ENCODE results near the gene EMX2. TPM values are rescaled to one million over a fixed set of nuclear protein-coding genes. Genes with fewer than 3 reads are reported as not detected.

EMX2 gene
- total and polyA plus RNA-seq, 2 of the 13 experiments (the other 11 are each of a cell fraction or from before 2014, with no cell fraction given) = not detected

- H3K9me3 ChIP-seq (ENCODE audit: low read length) = no peaks in the 10 kb centered on the region
- no TSS peak for BruUV-seq (replicated peaks)
- H3K4me2 ChIP-seq (ENCODE audit: low read depth, low read length) = no peak overlapping the region
- intact Hi-C loops (cut with micrococcal nuclease; ENCODE audit: unreplicated experiment) = loop anchor here (5.0 kb wide), 1 partner anchor 570 kb away; no protein-coding TSS in a partner anchor
- no peaks in the 10 kb centered on the region for H3K79me2 ChIP-seq (ENCODE audit: insufficient read depth, low read length)
- H2AFZ ChIP-seq (ENCODE audit: low read length) = no peak overlapping the region
- H3K4me1 ChIP-seq (ENCODE audit: insufficient read depth, low read length) = 0 out of 2 replicates have a peak, but pooled peaks cover 17% of the 10 kb centered on the region
- WGBS (ENCODE audit: low lambda C conversion rate) = 7% methylated on average over 14 of the region's 40 CpGs
- H3K9ac ChIP-seq (ENCODE audit: insufficient read depth, low read depth, low read length) = no peak overlapping the region
- FAIRE-seq (no peak), ATAC-seq (peak; percentile 37), DNase-seq (ENCODE audit: low spot score) (no peak)
- POLR2A ChIA-PET = no interaction called here
- H3K27ac ChIP-seq (ENCODE audit: extremely low read length, insufficient read depth, low read length) = no peak overlapping the region
- in situ Hi-C loops (cut with HindIII; ENCODE audit: extremely low pct_ligation_motif_present, low pct_unique_long_range_greater_than_20kb) = loop anchor here (25.0 kb wide), 1 partner anchor 575 kb away; no protein-coding TSS in a partner anchor
- CTCF ChIA-PET (ENCODE audit: low intra/inter-chr PET ratio, low total read pairs) = interaction anchor here (1.1 to 2.3 kb wide), 3 partner anchors 702 to 887 kb away, joined by 4 to 19 read pairs (median 4); no protein-coding TSS in a partner anchor
- no peaks in the 10 kb centered on the region for H3K36me3 ChIP-seq (replicated peaks in 1 of 2; ENCODE audit: control insufficient read depth in 1 of 2, insufficient read depth in 2 of 2, low read length in 2 of 2)
- TF ChIP-seq CREB1 (IDR thresholded peaks at IDR 0.05) (no peak), CREB1 (CRISPR knock-in tag; IDR thresholded peaks at IDR 0.05) (no peak), ZNF138 (CRISPR knock-in tag; IDR thresholded peaks at IDR 0.05; ENCODE audit: low read depth) (no peak), MNT (IDR thresholded peaks at IDR 0.05) (no peak), RBFOX2 (IDR thresholded peaks at IDR 0.05; ENCODE audit: low read depth, low read length) (no peak), ZBTB20 (CRISPR knock-in tag; IDR thresholded peaks at IDR 0.05; ENCODE audit: borderline replicate concordance, low read depth) (no peak), SYNCRIP (IDR thresholded peaks at IDR 0.05; ENCODE audit: insufficient read depth, low read depth, low read length) (no peak), CCAR2 (optimal IDR thresholded peaks at IDR 0.05; ENCODE audit: low read depth, low read length) (no peak), LRRFIP1 (CRISPR knock-in tag; conservative IDR thresholded peaks at IDR 0.05) (no peak), CBX2 (IDR thresholded peaks at IDR 0.05; ENCODE audit: low read depth, low read length) (no peak), CBX2 (CRISPR knock-in tag; IDR thresholded peaks at IDR 0.05; ENCODE audit: low read depth) (no peak), ATRX (CRISPR knock-in tag; IDR thresholded peaks at IDR 0.05; ENCODE audit: borderline replicate concordance) (no peak), ZNF878 (CRISPR knock-in tag; IDR thresholded peaks at IDR 0.05) (no peak), GATA4 (IDR thresholded peaks at IDR 0.05; ENCODE audit: borderline replicate concordance, low read depth) (no peak), AGO1 (IDR thresholded peaks at IDR 0.05; ENCODE audit: low read depth, low read length, poor library complexity, severe bottlenecking) (no peak), RXRA (CRISPR knock-in tag; IDR thresholded peaks at IDR 0.05) (no peak)
- H4K20me1 ChIP-seq (ENCODE audit: insufficient read depth, low read length) = no peaks in the 10 kb centered on the region
- peaks cover 13 to 94% of the 10 kb centered on the region in 2 experiments for H3K27me3 ChIP-seq (ENCODE audit: control insufficient read depth in 1 of 2, insufficient read depth in 2 of 2, low read length in 2 of 2)
- peak overlapping the region in 1 of 3 experiments; percentile 50; a peak in 1 of 6 replicates for H3K4me3 ChIP-seq (replicated peaks in 1 of 3; ENCODE audit: insufficient read depth in 1 of 3, low read depth in 2 of 3, low read length in 3 of 3)
Measured at GRCh38 chr10:117536866-117537435, 5.6 kb upstream of the EMX2 start.
